ENCODE results near the gene GMDS.
A peak's percentile ranks its signal among the peaks of the same experiment; 100 is the strongest.

GMDS gene

GRCh38 chr6:1597121-1597744 lies 648.2 kb downstream of the GMDS start:
- Histone ChIP-seq H3K27me3 (ENCODE audit: insufficient read depth, low read length) (no peaks in the 10 kb centered on the region), H3K4me1 (ENCODE audit: control insufficient read depth in 1 of 2, insufficient read depth in 2 of 2, low read length in 2 of 2) (peaks cover 0 to 2% of the 10 kb centered on the region in 2 experiments), H3K4ac (ENCODE audit: low read depth, low read length) (no peak overlapping the region), H3K4me3 (ENCODE audit: low read depth, low read length) (no peak overlapping the region), H3K79me2 (ENCODE audit: control insufficient read depth, insufficient read depth, low read length, poor library complexity) (no peaks in the 10 kb centered on the region), H3K27ac (ENCODE audit: low read depth, low read length) (no peak overlapping the region), H3K4me2 (ENCODE audit: low read length) (no peak overlapping the region), H3K9ac (ENCODE audit: low read length) (no peak overlapping the region), H2BK12ac (ENCODE audit: low read length) (no peak overlapping the region), H2AFZ (ENCODE audit: insufficient read depth, low read length, poor library complexity) (no peak overlapping the region), H4K8ac (ENCODE audit: low read depth, low read length) (no peak overlapping the region), H3K18ac (ENCODE audit: low read length) (no peak overlapping the region), H3K23ac (ENCODE audit: low read length) (no peak overlapping the region), H3K79me1 (ENCODE audit: low read length) (no peaks in the 10 kb centered on the region), H2BK5ac (ENCODE audit: low read depth, low read length, poor library complexity) (no peak overlapping the region), H3K9me3 (ENCODE audit: insufficient read depth, low read depth, low read length) (peaks cover 5% of the 10 kb centered on the region), H4K12ac (ENCODE audit: low read depth, low read length) (no peak overlapping the region), H4K91ac (ENCODE audit: low read depth, low read length) (no peak overlapping the region), H2AK5ac (ENCODE audit: low read length) (no peak overlapping the region), H3K36me3 (ENCODE audit: control insufficient read depth in 1 of 2, insufficient read depth in 2 of 2, low read length in 2 of 2) (no peaks in the 10 kb centered on the region), H2BK120ac (ENCODE audit: insufficient read depth, low read length, poor library complexity) (no peak overlapping the region), H3K14ac (ENCODE audit: low read length) (no peak overlapping the region)
- DNase-seq = no peak
- WGBS (ENCODE audit: extremely low coverage, insufficient coverage, insufficient read length) = no CpG with 5 or more reads among the region's 8 CpGs

- Histone ChIP-seq H3K4me2 (ENCODE audit: low read length) (no peak overlapping the region), H3K14ac (ENCODE audit: low read length) (no peak overlapping the region), H2BK5ac (ENCODE audit: low read depth, low read length, poor library complexity) (no peak overlapping the region), H3K9me3 (ENCODE audit: insufficient read depth, low read depth, low read length) (peaks cover 3% of the 10 kb centered on the region), H3K9ac (ENCODE audit: low read length) (no peak overlapping the region), H3K27ac (ENCODE audit: low read depth, low read length) (no peak overlapping the region), H3K4ac (ENCODE audit: low read depth, low read length) (no peak overlapping the region), H2AFZ (ENCODE audit: insufficient read depth, low read length, poor library complexity) (no peak overlapping the region), H2BK12ac (ENCODE audit: low read length) (no peak overlapping the region), H4K12ac (ENCODE audit: low read depth, low read length) (no peak overlapping the region), H3K18ac (ENCODE audit: low read length) (no peak overlapping the region), H3K4me1 (ENCODE audit: control insufficient read depth in 1 of 2, insufficient read depth in 2 of 2, low read length in 2 of 2) (peaks cover 0 to 2% of the 10 kb centered on the region in 2 experiments), H3K36me3 (ENCODE audit: control insufficient read depth in 1 of 2, insufficient read depth in 2 of 2, low read length in 2 of 2) (no peaks in the 10 kb centered on the region), H2AK5ac (ENCODE audit: low read length) (no peak overlapping the region), H3K79me1 (ENCODE audit: low read length) (no peaks in the 10 kb centered on the region), H3K27me3 (ENCODE audit: insufficient read depth, low read length) (no peaks in the 10 kb centered on the region), H3K23ac (ENCODE audit: low read length) (no peak overlapping the region), H4K91ac (ENCODE audit: low read depth, low read length) (no peak overlapping the region), H2BK120ac (ENCODE audit: insufficient read depth, low read length, poor library complexity) (no peak overlapping the region), H3K4me3 (ENCODE audit: low read depth, low read length) (no peak overlapping the region), H3K79me2 (ENCODE audit: control insufficient read depth, insufficient read depth, low read length, poor library complexity) (no peaks in the 10 kb centered on the region), H4K8ac (ENCODE audit: low read depth, low read length) (no peak overlapping the region)
- DNase-seq = peak; percentile 27 to 74
- WGBS (ENCODE audit: extremely low coverage, insufficient coverage, insufficient read length) = no CpG with 5 or more reads among the region's 25 CpGs
Observed at GRCh38 chr6:1596088-1596852, 649.1 kb downstream of the GMDS start.

- no peak overlapping the region for H3K18ac ChIP-seq (ENCODE audit: low read length)
- no peak overlapping the region for H2BK12ac ChIP-seq (ENCODE audit: low read length)
- H4K8ac ChIP-seq (ENCODE audit: low read depth, low read length) = no peak overlapping the region
- no peaks in the 10 kb centered on the region for H3K79me2 ChIP-seq (ENCODE audit: control insufficient read depth, insufficient read depth, low read length, poor library complexity)
- no peak overlapping the region for H4K91ac ChIP-seq (ENCODE audit: low read depth, low read length)
- no CpG with 5 or more reads among the region's 28 CpGs for WGBS (ENCODE audit: extremely low coverage, insufficient coverage, insufficient read length)
- H3K4ac ChIP-seq (ENCODE audit: low read depth, low read length) = no peak overlapping the region
- DNase-seq = no peak
- H3K23ac ChIP-seq (ENCODE audit: low read length) = no peak overlapping the region
- no peak overlapping the region for H3K14ac ChIP-seq (ENCODE audit: low read length)
- no peak overlapping the region for H2BK5ac ChIP-seq (ENCODE audit: low read depth, low read length, poor library complexity)
- H3K4me3 ChIP-seq (ENCODE audit: low read depth, low read length) = no peak overlapping the region
- H3K9ac ChIP-seq (ENCODE audit: low read length) = no peak overlapping the region
- no peaks in the 10 kb centered on the region for H3K79me1 ChIP-seq (ENCODE audit: low read length)
- no peaks in the 10 kb centered on the region for H3K27me3 ChIP-seq (ENCODE audit: insufficient read depth, low read length)
- H2AFZ ChIP-seq (ENCODE audit: insufficient read depth, low read length, poor library complexity) = no peak overlapping the region
- H3K9me3 ChIP-seq (ENCODE audit: insufficient read depth, low read depth, low read length) = peaks cover 5% of the 10 kb centered on the region
- no peak overlapping the region for H2AK5ac ChIP-seq (ENCODE audit: low read length)
- no peaks in the 10 kb centered on the region for H3K36me3 ChIP-seq (ENCODE audit: control insufficient read depth in 1 of 2, insufficient read depth in 2 of 2, low read length in 2 of 2)
- no peak overlapping the region for H3K27ac ChIP-seq (ENCODE audit: low read depth, low read length)
- H2BK120ac ChIP-seq (ENCODE audit: insufficient read depth, low read length, poor library complexity) = no peak overlapping the region
- peaks cover 0 to 2% of the 10 kb centered on the region in 2 experiments for H3K4me1 ChIP-seq (ENCODE audit: control insufficient read depth in 1 of 2, insufficient read depth in 2 of 2, low read length in 2 of 2)
- no peak overlapping the region for H4K12ac ChIP-seq (ENCODE audit: low read depth, low read length)
- H3K4me2 ChIP-seq (ENCODE audit: low read length) = no peak overlapping the region
Observed at GRCh38 chr6:1595271-1596087, 649.9 kb downstream of the GMDS start.

- Histone ChIP-seq H3K36me3 (ENCODE audit: control insufficient read depth in 1 of 2, insufficient read depth in 2 of 2, low read length in 2 of 2) (no peaks in the 10 kb centered on the region), H3K27me3 (ENCODE audit: insufficient read depth, low read length) (no peaks in the 10 kb centered on the region), H4K8ac (ENCODE audit: low read depth, low read length) (no peak overlapping the region), H3K14ac (ENCODE audit: low read length) (no peak overlapping the region), H3K23ac (ENCODE audit: low read length) (no peak overlapping the region), H3K27ac (ENCODE audit: low read depth, low read length) (no peak overlapping the region), H3K18ac (ENCODE audit: low read length) (no peak overlapping the region), H3K79me2 (ENCODE audit: control insufficient read depth, insufficient read depth, low read length, poor library complexity) (no peaks in the 10 kb centered on the region), H3K9ac (ENCODE audit: low read length) (no peak overlapping the region), H3K4me1 (ENCODE audit: control insufficient read depth in 1 of 2, insufficient read depth in 2 of 2, low read length in 2 of 2) (peaks cover 0 to 2% of the 10 kb centered on the region in 2 experiments), H2AFZ (ENCODE audit: insufficient read depth, low read length, poor library complexity) (no peak overlapping the region), H2AK5ac (ENCODE audit: low read length) (no peak overlapping the region), H4K12ac (ENCODE audit: low read depth, low read length) (no peak overlapping the region), H2BK12ac (ENCODE audit: low read length) (no peak overlapping the region), H3K4me3 (ENCODE audit: low read depth, low read length) (no peak overlapping the region), H3K9me3 (ENCODE audit: insufficient read depth, low read depth, low read length) (peaks cover 5% of the 10 kb centered on the region), H2BK5ac (ENCODE audit: low read depth, low read length, poor library complexity) (no peak overlapping the region), H3K4ac (ENCODE audit: low read depth, low read length) (no peak overlapping the region), H2BK120ac (ENCODE audit: insufficient read depth, low read length, poor library complexity) (no peak overlapping the region), H3K79me1 (ENCODE audit: low read length) (no peaks in the 10 kb centered on the region), H4K91ac (ENCODE audit: low read depth, low read length) (no peak overlapping the region), H3K4me2 (ENCODE audit: low read length) (no peak overlapping the region)
- no CpG with 5 or more reads among the region's 33 CpGs for WGBS (ENCODE audit: extremely low coverage, insufficient coverage, insufficient read length)
- DNase-seq = no peak
Observed at GRCh38 chr6:1594445-1595200, 650.8 kb downstream of the GMDS start.
